ENCODE results near the gene SFT2D2.

Gene SFT2D2

DNA sequence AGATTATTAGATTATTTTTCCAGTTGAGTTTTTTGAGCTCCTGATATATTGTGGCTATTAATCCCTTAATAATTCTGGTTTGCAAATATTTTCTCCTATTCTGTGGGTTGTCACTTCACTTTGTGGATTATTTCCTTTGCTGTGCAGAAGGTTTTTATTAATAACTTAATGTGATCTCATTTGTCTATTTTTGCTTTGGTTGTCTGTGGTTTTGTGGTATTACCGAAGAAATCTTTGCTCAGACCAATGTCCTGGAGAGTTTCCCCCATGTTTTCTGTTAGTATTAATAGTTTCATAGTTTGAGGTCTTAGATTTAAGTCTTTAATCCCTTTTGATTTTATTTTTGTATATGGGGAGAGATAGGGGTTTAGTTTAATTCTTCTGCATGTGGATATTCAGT lies 47.8 kb downstream of the SFT2D2 start:
- no peaks in the 10 kb centered on the region for H3K36me3 ChIP-seq (replicated peaks)
- in situ Hi-C loops (cut with HindIII; ENCODE audit: low pct_ligation_motif_present, low sequenced_read_pairs) = no loop called here
- no peak overlapping the region for H3K4me3 ChIP-seq (ENCODE audit: low read depth, low read length)
- no peak overlapping the region for H3K27ac ChIP-seq
- no peak for DNase-seq
- TF ChIP-seq, protein P1, sequence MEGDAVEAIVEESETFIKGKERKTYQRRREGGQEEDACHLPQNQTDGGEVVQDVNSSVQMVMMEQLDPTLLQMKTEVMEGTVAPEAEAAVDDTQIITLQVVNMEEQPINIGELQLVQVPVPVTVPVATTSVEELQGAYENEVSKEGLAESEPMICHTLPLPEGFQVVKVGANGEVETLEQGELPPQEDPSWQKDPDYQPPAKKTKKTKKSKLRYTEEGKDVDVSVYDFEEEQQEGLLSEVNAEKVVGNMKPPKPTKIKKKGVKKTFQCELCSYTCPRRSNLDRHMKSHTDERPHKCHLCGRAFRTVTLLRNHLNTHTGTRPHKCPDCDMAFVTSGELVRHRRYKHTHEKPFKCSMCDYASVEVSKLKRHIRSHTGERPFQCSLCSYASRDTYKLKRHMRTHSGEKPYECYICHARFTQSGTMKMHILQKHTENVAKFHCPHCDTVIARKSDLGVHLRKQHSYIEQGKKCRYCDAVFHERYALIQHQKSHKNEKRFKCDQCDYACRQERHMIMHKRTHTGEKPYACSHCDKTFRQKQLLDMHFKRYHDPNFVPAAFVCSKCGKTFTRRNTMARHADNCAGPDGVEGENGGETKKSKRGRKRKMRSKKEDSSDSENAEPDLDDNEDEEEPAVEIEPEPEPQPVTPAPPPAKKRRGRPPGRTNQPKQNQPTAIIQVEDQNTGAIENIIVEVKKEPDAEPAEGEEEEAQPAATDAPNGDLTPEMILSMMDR (IDR thresholded peaks at IDR 0.05; ENCODE audit: low read depth, low read length, missing control alignments) = no peak
- no peaks in the 10 kb centered on the region for H3K27me3 ChIP-seq (replicated peaks)

GRCh38 chr1:168279253-168279652 lies 53.4 kb downstream of the SFT2D2 start:
- no peak for DNase-seq
- in situ Hi-C loops (cut with HindIII; ENCODE audit: low pct_ligation_motif_present, low sequenced_read_pairs) = no loop called here
- TF ChIP-seq, protein P1 (IDR thresholded peaks at IDR 0.05; ENCODE audit: low read depth, low read length, missing control alignments) = no peak
- H3K36me3 ChIP-seq (replicated peaks) = no peaks in the 10 kb centered on the region
- no peak overlapping the region for H3K27ac ChIP-seq
- no peaks in the 10 kb centered on the region for H3K27me3 ChIP-seq (replicated peaks)
- H3K4me3 ChIP-seq (ENCODE audit: low read depth, low read length) = no peak overlapping the region

DNA sequence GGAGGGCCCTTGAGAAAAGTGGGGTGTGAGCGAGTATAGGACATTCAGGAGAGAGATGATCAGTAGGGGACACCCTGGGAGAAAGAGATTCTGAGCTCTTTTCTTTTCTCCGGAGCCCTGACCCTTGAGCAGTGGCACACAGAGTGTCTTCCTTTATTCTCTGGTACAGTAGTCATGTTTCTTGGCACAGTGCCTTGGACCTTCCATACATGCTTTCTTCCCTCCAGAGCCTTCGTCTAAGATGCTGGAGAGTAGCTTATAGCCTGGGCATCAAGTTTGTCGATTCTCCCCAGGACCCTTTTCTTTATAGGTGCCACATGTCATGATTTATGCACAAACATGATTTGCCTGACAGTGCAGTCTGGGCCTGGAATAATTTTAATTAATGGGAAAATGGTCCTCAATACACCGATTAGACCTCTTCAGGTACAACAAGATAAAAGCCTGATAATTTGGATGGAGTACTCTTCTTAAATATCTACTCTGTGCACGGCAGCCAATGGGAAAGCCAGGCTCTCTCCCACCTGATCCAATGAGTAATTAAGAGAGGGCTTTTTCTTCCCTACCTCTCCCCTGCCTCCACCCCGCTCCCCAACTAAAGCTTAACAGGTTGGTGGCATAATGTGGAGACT lies 54.6 kb downstream of the SFT2D2 start, which contains the start of gene TBX19:
Gene TBX19 (plus strand): TSS at position 582 of the 632 bp plus-strand sequence. CDS start 214 bp downstream, outside the sequence.
- TF ChIP-seq, protein P1 (IDR thresholded peaks at IDR 0.05; ENCODE audit: low read depth, low read length, missing control alignments) = no peak
- DNase-seq = no peak
- Histone ChIP-seq H3K27me3 (replicated peaks) (no peaks in the 10 kb centered on the region), H3K27ac (no peak within 1 kb of the TSS), H3K36me3 (replicated peaks) (no peaks in the 10 kb centered on the region), H3K4me3 (ENCODE audit: low read depth, low read length) (no peak within 1 kb of the TSS)
- in situ Hi-C loops (cut with HindIII; ENCODE audit: low pct_ligation_motif_present, low sequenced_read_pairs) = no loop called here

- TF ChIP-seq, protein P1 (IDR thresholded peaks at IDR 0.05; ENCODE audit: low read depth, low read length, missing control alignments) = no peak
- Histone ChIP-seq H3K4me3 (ENCODE audit: low read depth, low read length) (no peak overlapping the region), H3K27me3 (replicated peaks) (no peaks in the 10 kb centered on the region), H3K36me3 (replicated peaks) (no peaks in the 10 kb centered on the region), H3K27ac (no peak overlapping the region)
- DNase-seq = no peak
- in situ Hi-C loops (cut with HindIII; ENCODE audit: low pct_ligation_motif_present, low sequenced_read_pairs) = no loop called here
These were observed 56.0 kb downstream of the SFT2D2 start for GRCh38 chr1:168281603-168282325.

DNA sequence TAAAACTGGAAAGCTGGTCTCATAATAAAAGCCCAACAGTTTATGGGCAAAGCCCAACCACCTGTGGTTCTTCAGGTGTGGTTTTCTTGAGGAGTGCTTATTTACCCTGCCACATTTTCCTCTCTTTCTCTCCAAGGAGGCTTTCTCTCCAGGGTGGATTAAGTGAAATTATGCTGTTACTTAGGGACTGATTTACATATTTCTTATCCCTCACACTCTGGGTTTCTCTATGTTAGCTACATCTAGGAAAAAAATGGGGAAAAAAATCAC lies 59.7 kb downstream of the SFT2D2 start:
- in situ Hi-C loops (cut with HindIII; ENCODE audit: low pct_ligation_motif_present, low sequenced_read_pairs) = no loop called here
- DNase-seq = no peak
- Histone ChIP-seq H3K4me3 (ENCODE audit: low read depth, low read length) (no peak overlapping the region), H3K27ac (no peak overlapping the region), H3K36me3 (replicated peaks) (no peaks in the 10 kb centered on the region), H3K27me3 (replicated peaks) (no peaks in the 10 kb centered on the region)
- TF ChIP-seq, protein P1 (IDR thresholded peaks at IDR 0.05; ENCODE audit: low read depth, low read length, missing control alignments) = no peak

All from brain microvascular endothelial cell (primary cell).